HFFc6 (cell line): ENCODE results near the gene NDUFV3. TPM values are rescaled to one million over a fixed set of nuclear protein-coding genes. Genes with fewer than 3 reads are reported as not detected.
"Not testable (repeated sequence)": the region's sequence is repeated elsewhere in the genome, so short reads cannot be mapped to it uniquely, and the experiment has no call there.

Source experiments
- DNase-seq: peaks from one replicate; pipeline ENCODE4 v3.0.0-alpha.2; 2018
- H3K27ac Mint-ChIP-seq: 2 replicates; pipeline ENCODE4 v1.8.0; 2020; ENCODE audit warnings: mild to moderate bottlenecking, mixed read lengths
- H3K27me3 Mint-ChIP-seq: 2 replicates; pipeline ENCODE4 v1.8.0; 2021; ENCODE audit warnings: mild to moderate bottlenecking, moderate library complexity, mixed read lengths; ENCODE audit not compliant: insufficient read depth
- H3K36me3 Mint-ChIP-seq: 2 replicates; pipeline ENCODE4 v1.8.0; 2021; ENCODE audit warnings: low read depth, mixed read lengths
- H3K4me1 Mint-ChIP-seq: 2 replicates; pipeline ENCODE4 v1.8.0; 2020; ENCODE audit warnings: low read depth, mixed read lengths
- H3K4me3 Mint-ChIP-seq: 2 replicates; pipeline ENCODE4 v1.8.0; 2020; ENCODE audit warnings: mild to moderate bottlenecking, moderate library complexity, mixed read lengths
- H3K9me3 Mint-ChIP-seq: 2 replicates; pipeline ENCODE4 v1.8.0; 2020; ENCODE audit warnings: mild to moderate bottlenecking, mixed read lengths
- total RNA-seq, 6 experiments: library from RNA; stranded (reverse); fragmentation: NEBNext Ultra II Directional; extraction: Animal tissue kit (Norgen Biotek cat#: 25700); gene quantifications; 2 replicates in 1 of 6; 3 replicates in 5 of 6; pipeline ENCODE4 v1.2.3, GENCODE V29; 2021
- TF ChIP-seq, protein P1 (sequence below): fragments of 200-600 bp; sonication (generic); IDR thresholded peaks from 2 replicates; pipeline ENCODE4 v1.5.0; 2021; ENCODE audit warnings: antibody characterized with exemption, mild to moderate bottlenecking

The NDUFV3 gene
- total RNA-seq, 6 experiments from 2014 or later: 54.3 to 63.0 (median 57.0) TPM

DNA sequence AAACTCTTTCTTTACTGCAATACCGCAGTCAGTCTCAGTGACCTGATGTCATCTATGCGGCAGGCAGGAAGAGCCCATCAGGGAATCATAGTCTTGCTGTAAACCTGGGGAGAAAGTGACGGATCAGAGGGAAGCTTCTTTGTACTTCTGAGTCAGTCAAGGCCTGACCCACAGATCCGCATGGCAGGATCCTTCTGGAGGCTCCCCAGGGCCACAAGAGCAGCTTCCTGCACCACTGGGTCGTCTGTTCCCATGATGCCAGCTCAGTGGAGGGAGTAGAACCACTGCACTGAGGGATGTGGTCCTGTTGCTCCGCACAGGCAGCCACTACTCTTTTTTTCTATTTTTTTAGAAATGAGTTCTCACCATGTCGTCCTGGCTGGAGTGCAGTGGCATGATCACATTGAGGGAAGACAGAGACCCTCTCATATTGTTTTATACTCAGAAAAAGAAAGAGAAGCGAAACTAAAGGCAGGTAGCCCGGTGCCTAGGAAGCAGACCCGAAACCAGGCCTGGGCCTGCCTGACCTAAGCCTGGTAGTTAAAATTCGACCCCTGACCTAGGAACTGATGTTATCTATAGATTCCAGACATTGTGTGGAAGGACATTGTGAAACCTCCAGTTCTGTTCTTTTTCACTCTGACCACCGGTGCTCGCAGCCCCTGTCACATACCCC, 38.6 kb downstream of the NDUFV3 start:
- H3K27me3 Mint-ChIP-seq: no peaks in the 10 kb centered on the region; the same call in 1 of the 2 replicates
- H3K27ac Mint-ChIP-seq: no peak overlapping the region
- H3K9me3 Mint-ChIP-seq: no peaks in the 10 kb centered on the region
- TF ChIP-seq, protein P1, sequence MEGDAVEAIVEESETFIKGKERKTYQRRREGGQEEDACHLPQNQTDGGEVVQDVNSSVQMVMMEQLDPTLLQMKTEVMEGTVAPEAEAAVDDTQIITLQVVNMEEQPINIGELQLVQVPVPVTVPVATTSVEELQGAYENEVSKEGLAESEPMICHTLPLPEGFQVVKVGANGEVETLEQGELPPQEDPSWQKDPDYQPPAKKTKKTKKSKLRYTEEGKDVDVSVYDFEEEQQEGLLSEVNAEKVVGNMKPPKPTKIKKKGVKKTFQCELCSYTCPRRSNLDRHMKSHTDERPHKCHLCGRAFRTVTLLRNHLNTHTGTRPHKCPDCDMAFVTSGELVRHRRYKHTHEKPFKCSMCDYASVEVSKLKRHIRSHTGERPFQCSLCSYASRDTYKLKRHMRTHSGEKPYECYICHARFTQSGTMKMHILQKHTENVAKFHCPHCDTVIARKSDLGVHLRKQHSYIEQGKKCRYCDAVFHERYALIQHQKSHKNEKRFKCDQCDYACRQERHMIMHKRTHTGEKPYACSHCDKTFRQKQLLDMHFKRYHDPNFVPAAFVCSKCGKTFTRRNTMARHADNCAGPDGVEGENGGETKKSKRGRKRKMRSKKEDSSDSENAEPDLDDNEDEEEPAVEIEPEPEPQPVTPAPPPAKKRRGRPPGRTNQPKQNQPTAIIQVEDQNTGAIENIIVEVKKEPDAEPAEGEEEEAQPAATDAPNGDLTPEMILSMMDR: no peak
- H3K4me3 Mint-ChIP-seq: no peak overlapping the region
- no peak for DNase-seq
- H3K36me3 Mint-ChIP-seq: no peaks in the 10 kb centered on the region
- no peaks in the 10 kb centered on the region for H3K4me1 Mint-ChIP-seq

DNA sequence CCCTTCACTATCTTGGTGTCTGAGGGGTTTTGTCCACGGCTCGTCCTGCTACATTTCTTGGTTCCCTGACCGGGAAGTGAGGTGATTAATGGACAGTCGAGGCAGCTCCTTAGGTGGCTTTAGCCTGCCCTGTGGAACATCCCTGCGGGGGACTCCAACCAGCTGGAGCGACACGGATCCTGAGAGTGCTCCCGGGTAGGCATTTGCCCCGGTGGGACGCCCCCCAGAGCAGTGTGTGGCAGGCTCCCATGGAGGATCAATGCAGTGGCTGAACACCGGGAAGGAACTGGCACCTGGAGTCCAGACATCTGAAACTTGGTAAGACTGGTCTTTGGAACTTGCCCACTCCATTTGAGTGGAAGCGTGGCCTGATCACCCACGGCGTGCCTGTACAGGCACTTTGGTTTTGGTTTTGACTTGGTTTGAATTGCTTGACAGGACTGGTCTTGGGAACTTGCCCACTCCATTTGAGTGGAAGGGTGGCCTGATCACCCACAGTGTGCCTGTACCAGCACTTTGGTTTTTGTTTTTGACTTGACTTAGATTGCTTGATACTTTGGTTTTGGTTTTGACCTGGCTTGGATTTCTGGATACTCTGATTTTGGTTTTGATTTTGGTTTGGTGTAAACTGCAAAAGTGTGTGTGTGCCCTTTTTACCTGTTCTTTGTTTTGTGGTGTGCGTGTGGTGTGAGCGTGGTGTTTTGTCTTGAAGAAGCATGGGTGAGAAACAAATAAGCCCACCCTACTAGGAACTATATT, 39.4 kb downstream of the NDUFV3 start:
- not testable (repeated sequence) for H3K9me3 Mint-ChIP-seq, H3K36me3 Mint-ChIP-seq, H3K27me3 Mint-ChIP-seq, H3K4me3 Mint-ChIP-seq, H3K27ac Mint-ChIP-seq, DNase-seq, H3K4me1 Mint-ChIP-seq

DNA sequence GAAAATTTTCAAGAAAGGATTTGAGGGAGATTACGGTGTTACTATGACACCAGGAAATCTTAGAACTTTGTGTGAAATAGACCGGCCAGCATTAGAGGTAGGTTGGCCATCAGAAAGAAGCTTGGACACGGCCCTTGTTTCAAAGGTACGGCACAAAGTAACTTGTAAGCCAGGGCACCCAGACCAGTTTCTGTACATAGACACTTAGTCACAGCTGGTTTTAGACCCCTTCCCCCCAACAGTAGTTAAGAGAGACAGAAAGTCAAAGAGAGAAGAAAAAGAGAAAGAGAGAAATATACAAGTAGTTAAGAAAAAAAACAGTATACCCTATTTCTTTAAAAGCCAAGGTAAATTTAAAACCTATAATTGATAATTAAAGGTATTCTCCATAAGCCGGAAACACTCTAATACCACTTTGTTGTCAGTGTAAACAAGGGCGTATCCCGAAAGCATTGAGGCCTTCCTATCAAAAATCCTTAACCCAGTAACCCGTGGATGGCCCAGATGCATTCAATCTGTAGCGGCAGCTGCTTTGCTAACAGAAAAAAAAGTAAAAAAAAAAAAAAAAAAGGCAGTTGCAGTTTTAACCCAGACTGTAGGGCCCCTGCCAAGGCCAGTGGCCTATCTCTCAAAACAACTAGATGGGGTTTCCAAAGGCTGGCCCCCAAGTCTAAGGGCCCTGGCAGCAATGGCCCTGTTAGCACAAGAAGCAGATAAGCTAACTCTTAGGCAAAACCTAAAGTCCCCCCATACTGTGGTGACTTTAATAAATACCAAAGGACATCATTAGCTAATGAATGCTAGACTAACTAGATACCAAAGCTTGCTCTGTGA, 40.2 kb downstream of the NDUFV3 start:
- H3K4me1 Mint-ChIP-seq, H3K36me3 Mint-ChIP-seq, DNase-seq, H3K9me3 Mint-ChIP-seq, H3K27me3 Mint-ChIP-seq, H3K4me3 Mint-ChIP-seq, H3K27ac Mint-ChIP-seq: not testable (repeated sequence)

DNA sequence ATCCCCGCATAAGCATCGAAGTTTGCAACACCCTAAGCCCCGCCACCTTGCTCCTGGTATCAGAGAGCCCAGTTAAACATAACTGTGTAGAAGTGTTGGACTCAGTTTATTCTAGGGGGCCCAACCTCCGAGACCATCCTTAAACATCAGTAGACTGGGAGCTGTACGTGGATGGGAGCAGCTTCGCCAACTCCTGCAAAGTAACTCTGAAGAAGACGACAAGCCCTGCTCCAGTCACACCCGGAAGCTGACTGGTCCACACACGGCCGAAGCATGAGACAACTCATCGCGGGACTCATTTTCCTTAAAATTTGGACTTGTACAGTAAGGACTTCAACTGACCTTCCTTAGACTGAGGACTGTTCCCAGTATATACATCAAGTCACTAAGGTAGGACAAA, 40.9 kb downstream of the NDUFV3 start:
- not testable (repeated sequence) for H3K27me3 Mint-ChIP-seq, H3K36me3 Mint-ChIP-seq, DNase-seq, H3K9me3 Mint-ChIP-seq, H3K4me3 Mint-ChIP-seq, H3K27ac Mint-ChIP-seq, H3K4me1 Mint-ChIP-seq

DNA sequence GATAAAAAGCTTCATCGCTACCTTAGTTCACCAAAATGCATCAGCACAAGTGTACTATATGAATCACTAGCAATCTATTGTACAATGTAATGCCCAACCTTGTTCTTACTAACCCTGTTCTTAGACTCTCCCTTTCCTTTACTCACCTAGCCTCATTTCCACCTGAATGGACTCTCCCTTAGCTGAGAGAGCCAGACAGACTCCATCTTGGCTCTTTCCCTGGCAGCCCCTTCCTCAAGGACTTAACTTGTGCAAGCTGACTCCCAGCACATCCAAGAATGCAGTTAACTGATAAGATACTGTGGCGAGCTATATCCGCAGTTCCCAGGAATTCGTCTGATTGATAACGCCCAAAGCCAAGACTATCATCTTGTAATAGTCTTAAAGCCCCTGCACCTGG, 43.3 kb downstream of the NDUFV3 start:
- H3K27ac Mint-ChIP-seq, H3K4me3 Mint-ChIP-seq, DNase-seq: not testable (repeated sequence)

DNA sequence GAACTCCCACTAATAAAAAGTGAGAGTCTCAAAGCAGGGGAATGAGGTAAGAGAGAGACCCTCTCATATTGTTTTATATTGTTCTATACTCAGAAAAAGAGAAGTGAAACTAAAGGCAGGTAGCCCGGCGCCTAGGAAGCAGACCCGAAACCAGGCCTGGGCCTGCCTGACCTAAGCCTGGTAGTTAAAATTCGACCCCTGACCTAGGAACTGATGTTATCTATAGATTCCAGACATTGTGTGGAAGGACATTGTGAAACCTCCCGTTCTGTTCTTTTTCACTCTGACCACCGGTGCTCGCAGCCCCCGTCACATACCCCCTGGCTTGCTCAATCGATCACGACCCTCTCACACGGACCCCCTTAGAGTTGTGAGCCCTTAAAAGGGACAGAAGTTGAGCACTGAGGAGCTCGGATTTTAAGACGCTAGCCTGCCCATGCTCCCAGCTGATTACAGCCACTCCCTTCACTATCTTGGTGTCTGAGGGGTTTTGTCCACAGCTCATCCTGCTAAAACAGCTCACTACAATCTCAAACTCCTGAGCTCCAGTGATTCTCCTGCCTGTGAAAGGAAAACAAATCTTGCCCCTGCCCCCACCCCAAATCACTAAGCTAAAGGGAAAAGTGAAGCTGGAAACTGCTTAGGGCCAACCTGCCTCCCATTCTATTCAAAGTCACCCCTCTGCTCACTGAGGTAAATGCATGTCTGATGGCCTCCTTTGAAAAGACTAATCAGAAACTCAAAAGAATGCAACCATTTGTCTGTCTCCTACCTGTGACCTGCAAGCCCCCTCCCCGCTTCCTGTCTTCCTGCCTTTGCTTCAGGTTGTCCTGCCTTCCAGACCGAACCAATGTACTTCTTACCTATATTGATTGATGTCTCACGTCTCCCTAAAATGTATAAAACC, 44.2 kb downstream of the NDUFV3 start:
- not testable (repeated sequence) for H3K36me3 Mint-ChIP-seq, H3K27ac Mint-ChIP-seq, H3K4me3 Mint-ChIP-seq, DNase-seq, H3K9me3 Mint-ChIP-seq, H3K27me3 Mint-ChIP-seq
- peaks cover 13% of the 10 kb centered on the region for H3K4me1 Mint-ChIP-seq

More for the DNA sequence above, 43.3 kb downstream of the NDUFV3 start:
- H3K36me3 Mint-ChIP-seq, H3K27me3 Mint-ChIP-seq, H3K9me3 Mint-ChIP-seq: not testable (repeated sequence)
- H3K4me1 Mint-ChIP-seq: peaks cover 13% of the 10 kb centered on the region

DNA sequence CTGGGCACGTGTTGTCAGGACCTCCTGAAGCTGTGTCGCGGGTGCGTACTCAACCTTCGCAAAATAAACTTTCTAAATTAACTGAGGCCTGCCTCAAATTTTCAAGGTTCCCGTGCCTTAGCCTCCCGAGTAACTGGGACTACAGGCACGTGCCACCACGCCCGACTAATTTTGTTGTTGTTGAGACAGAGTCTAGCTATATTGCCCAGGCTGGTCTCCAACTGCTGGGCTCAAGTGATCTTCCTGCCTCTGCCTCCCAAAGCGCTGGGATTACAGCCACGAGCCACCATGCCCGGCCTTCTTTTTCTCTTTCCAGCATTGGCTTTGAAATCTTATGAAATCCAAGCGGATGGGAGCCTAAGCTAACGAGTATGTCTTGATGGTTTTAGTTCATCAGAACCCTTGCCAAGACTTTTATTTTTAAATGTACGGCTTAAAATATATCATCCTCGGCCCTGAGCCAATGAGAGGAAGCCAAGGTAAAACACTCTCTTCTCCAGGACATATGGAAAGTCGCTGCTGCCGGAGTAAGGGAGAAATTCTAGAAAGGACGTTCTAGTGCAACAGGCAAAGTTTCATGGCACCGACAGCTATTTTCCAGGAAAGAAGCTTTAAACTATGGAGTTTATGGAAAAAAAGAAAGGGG, 45.0 kb downstream of the NDUFV3 start:
- TF ChIP-seq, protein P1: no peak
- H3K27ac Mint-ChIP-seq: no peak overlapping the region
- no peaks in the 10 kb centered on the region for H3K9me3 Mint-ChIP-seq
- H3K4me1 Mint-ChIP-seq: peaks cover 13% of the 10 kb centered on the region
- no peak overlapping the region for H3K4me3 Mint-ChIP-seq
- H3K27me3 Mint-ChIP-seq: peaks cover 8% of the 10 kb centered on the region
- no peak for DNase-seq
- H3K36me3 Mint-ChIP-seq: no peaks in the 10 kb centered on the region

DNA sequence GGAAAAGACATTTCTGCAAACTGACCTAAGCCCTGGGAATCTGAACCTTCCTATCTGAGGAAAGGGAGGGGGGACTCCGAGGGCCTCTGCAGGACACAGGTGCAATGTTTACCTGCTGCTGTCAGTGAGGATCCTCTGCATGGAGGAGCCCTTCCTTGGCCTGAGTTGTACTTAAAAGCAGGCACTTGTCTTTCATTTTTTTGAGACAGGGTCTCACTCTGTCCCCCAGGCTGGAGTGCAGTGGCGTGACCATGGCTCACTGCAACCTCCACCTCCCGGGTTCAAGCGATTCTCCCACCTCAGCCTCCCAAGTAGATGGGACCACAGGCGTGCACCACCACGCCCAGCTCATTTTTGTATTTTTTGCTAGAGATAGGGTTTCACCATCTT, 45.5 kb downstream of the NDUFV3 start:
- not testable (repeated sequence) for H3K36me3 Mint-ChIP-seq, DNase-seq, H3K9me3 Mint-ChIP-seq, H3K27me3 Mint-ChIP-seq, H3K27ac Mint-ChIP-seq, H3K4me3 Mint-ChIP-seq
- H3K4me1 Mint-ChIP-seq: peaks cover 13% of the 10 kb centered on the region
